K562 (cell line): ENCODE data around the gene ANKRD13D. TPM values are rescaled to one million over a fixed set of nuclear protein-coding genes. Genes with fewer than 3 reads are reported as not detected.

Experiments used
- ATAC-seq: fragments of 200-7000 bp; cut with Tn5 transposase; 3 replicates; pipeline ENCODE4 v1.9.1; 2020; ENCODE audit warnings: moderate library complexity
- BruUV-seq: library from RNA; stranded (reverse); fragments of 400-500 nt; replicated peaks from 2 replicates; lab custom pipeline; 2021; lab: Mats Ljungman, UMichigan
- CTCF ChIA-PET: fragments of 300-600 bp; formaldehyde crosslinking; extraction: SDS; loops from one replicate; lab custom pipeline; 2021; ENCODE audit warnings: low intra/inter-chr PET ratio; lab: Yijun Ruan, JAX
- POLR2A ChIA-PET: fragments of 300-600, 350-650 bp; sonication (Branson Sonifier 250); formaldehyde crosslinking; extraction: SDS; loops from one replicate; lab custom pipeline; 2021; ENCODE audit warnings: antibody characterized with exemption, inconsistent platforms; lab: Yijun Ruan, JAX
- DNase-seq, 4 experiments: peaks; one replicate each; pipeline versions ENCODE4 v3.0.0 to v3.0.0-alpha.2; 2011 to 2018; ENCODE audit warnings: low spot score in 3 of 4, mixed read lengths in 3 of 4; ENCODE audit errors: extremely low read depth in 1 of 4
- FAIRE-seq: peaks from 2 replicates; lab custom pipeline; 2011; peaks lifted over from hg19 to GRCh38; lab: Jason Lieb, UNC
- H2AFZ ChIP-seq: 2 replicates; pipeline ENCODE4 v1.6.0; 2011; ENCODE audit warnings: low read depth, low read length, control low read depth, inconsistent platforms
- H3K27ac ChIP-seq: fragments of 200-600 bp; 3 replicates; pipeline ENCODE4 v1.8.0; 2011; ENCODE audit warnings: low read depth, mild to moderate bottlenecking, control low read depth, inconsistent platforms, low read length, moderate library complexity, mixed read lengths; ENCODE audit errors: extremely low read depth
- H3K27me3 ChIP-seq, 2 experiments: fragments of 300-600 bp in 1 of 2; 2 replicates in 1 of 2; 3 replicates in 1 of 2; pipeline versions ENCODE4 v1.6.0 to v1.8.0; 2011; ENCODE audit warnings: inconsistent platforms in 2 of 2, low read length in 2 of 2, mild to moderate bottlenecking in 1 of 2, mixed read lengths in 1 of 2, moderate library complexity in 1 of 2; ENCODE audit not compliant: control insufficient read depth in 2 of 2, insufficient read depth in 2 of 2
- H3K36me3 ChIP-seq: fragments of 300-600 bp; 3 replicates; pipeline ENCODE4 v1.8.0; 2011; ENCODE audit warnings: mild to moderate bottlenecking, low read length, inconsistent platforms; ENCODE audit not compliant: control insufficient read depth, insufficient read depth
- H3K4me1 ChIP-seq, 2 experiments: fragments of 200-600 bp in 1 of 2; replicated peaks in 1 of 2; 2 replicates in 1 of 2; 3 replicates in 1 of 2; pipeline versions ENCODE4 v1.5.1 to v1.8.0; 2011; ENCODE audit warnings: inconsistent platforms in 2 of 2, low read length in 2 of 2, mild to moderate bottlenecking in 1 of 2, mixed read lengths in 1 of 2, moderate library complexity in 1 of 2; ENCODE audit not compliant: control insufficient read depth in 2 of 2, insufficient read depth in 2 of 2
- H3K4me2 ChIP-seq: 2 replicates; pipeline ENCODE4 v1.6.1; 2011; ENCODE audit warnings: low read length, control low read depth, inconsistent platforms, mixed read lengths; ENCODE audit not compliant: insufficient read depth
- H3K4me3 ChIP-seq: fragments of 200-600 bp; sonication (generic), shearing (Covaris generic); 2 replicates; pipeline ENCODE4 v1.5.1; 2016; ENCODE audit warnings: control low read depth, inconsistent platforms
- H3K79me2 ChIP-seq: fragments of 200-600 bp; 3 replicates; pipeline ENCODE4 v1.8.0; 2011; ENCODE audit warnings: low read length, inconsistent platforms; ENCODE audit not compliant: control insufficient read depth, insufficient read depth
- H3K9ac ChIP-seq, 2 experiments: 2 replicates each; pipeline versions ENCODE4 v1.6.0 to v1.6.1; 2011; ENCODE audit warnings: low read depth in 2 of 2, low read length in 2 of 2, control low read depth in 1 of 2, inconsistent platforms in 1 of 2, mild to moderate bottlenecking in 1 of 2, mixed read lengths in 1 of 2; ENCODE audit not compliant: insufficient read depth in 1 of 2
- H3K9me1 ChIP-seq: one replicate; pipeline ENCODE4 v1.6.0; 2011; ENCODE audit warnings: inconsistent platforms, mild to moderate bottlenecking, low read length, moderate library complexity; ENCODE audit not compliant: control insufficient read depth, insufficient read depth
- H3K9me3 ChIP-seq: replicated peaks from 2 replicates; pipeline ENCODE4 v1.5.1; 2011; ENCODE audit warnings: low read depth, low read length, inconsistent platforms; ENCODE audit not compliant: control insufficient read depth, insufficient read depth
- H4K20me1 ChIP-seq: replicated peaks from 2 replicates; pipeline ENCODE4 v1.6.1; 2011; ENCODE audit warnings: low read length, inconsistent platforms, mixed read lengths; ENCODE audit not compliant: control insufficient read depth, insufficient read depth
- CBFB ChIP-seq: sonication (generic); formaldehyde crosslinking; IDR thresholded peaks from 2 replicates; pipeline ENCODE4 v1.4.0; 2020; ENCODE audit warnings: mild to moderate bottlenecking, missing genetic modification reagents
- CEBPB ChIP-seq: fragments of 450-650 bp; IDR thresholded peaks from 2 replicates; pipeline ENCODE4 v1.6.1; 2016; ENCODE audit warnings: missing genetic modification characterization, missing compliant biosample characterization
- SIN3A ChIP-seq, 2 experiments: fragments of 150-350 bp in 1 of 2; IDR thresholded peaks; 2 replicates each; pipeline ENCODE4 v1.6.1; 2011 to 2016; ENCODE audit warnings: borderline replicate concordance in 2 of 2, low read depth in 2 of 2, low read length in 2 of 2, mild to moderate bottlenecking in 2 of 2, moderate library complexity in 2 of 2; ENCODE audit not compliant: control insufficient read depth in 1 of 2
- WGBS: fragments of 100-300 bp; shearing (Covaris generic); methylation state at CpG from one replicate; pipeline ENCODE4 v1.1.6; 2016; ENCODE audit warnings: low coverage, mixed read lengths; ENCODE audit not compliant: insufficient coverage; ENCODE audit errors: missing lambda C conversion rate; 5-methylcytosine and 5-hydroxymethylcytosine counted together
- in situ Hi-C: fragments of 300-500 bp; cut with MboI; formaldehyde crosslinking; loops from 4 replicates; pipeline ENCODE4 v1.15.0; 2018; ENCODE audit warnings: inconsistent platforms, mixed read lengths
- intact Hi-C: fragments of 100-400 bp; cut with micrococcal nuclease; formaldehyde crosslinking; loops from 2 replicates; pipeline ENCODE4 v1.14.2; 2022
- polyA plus RNA-seq, 8 experiments: library from polyadenylated mRNA; depleted of rRNA in 4 of 8; stranded (reverse) in 5 of 8; unstranded in 3 of 8; fragments of >200 nt; fragmentation: Nextera tagmentation in 2 of 8; fragmentation: Illumina TruSeq in 1 of 8; extraction: Ambion mirVana in 2 of 8; extraction: Trizol in 1 of 8; gene quantifications; 2 replicates each; pipeline versions ENCODE4 v1.2.1 to v1.2.3, GENCODE V29; 2011 to 2014; ENCODE audit warnings: inconsistent platforms in 1 of 8, missing spikeins in 1 of 8
- total RNA-seq, 7 experiments: library from RNA; depleted of rRNA in 6 of 7; stranded (reverse); fragments of >200 nt in 6 of 7; fragmentation: Illumina TruSeq in 2 of 7; extraction: Trizol in 2 of 7; gene quantifications; 2 replicates each; pipeline versions ENCODE4 v1.2.1 to v1.2.3, GENCODE V29; 2011 to 2021; ENCODE audit warnings: low replicate concordance in 1 of 7
- TF ChIP-seq, protein P1 (sequence below): sonication (generic); formaldehyde crosslinking; IDR thresholded peaks from 2 replicates; pipeline ENCODE4 v1.8.0; 2022; ENCODE audit warnings: mild to moderate bottlenecking, missing genetic modification reagents
- TF ChIP-seq, protein P2 (sequence below): fragments of 250-450 bp; sonication (Bioruptor Pico); IDR thresholded peaks from 2 replicates; pipeline ENCODE4 v1.8.0; 2021; ENCODE audit warnings: moderate library complexity, mild to moderate bottlenecking, inconsistent platforms
- TF ChIP-seq, protein P3 (sequence below): fragments of 450-650 bp; IDR thresholded peaks from 2 replicates; pipeline ENCODE4 v1.7.0; 2016; ENCODE audit warnings: borderline replicate concordance

Gene ANKRD13D
- total and polyA plus RNA-seq, 9 of the 15 experiments (the other 6 are each of a cell fraction or from before 2014, with no cell fraction given): 0.94 to 40.9 (median 22.4) TPM

DNA sequence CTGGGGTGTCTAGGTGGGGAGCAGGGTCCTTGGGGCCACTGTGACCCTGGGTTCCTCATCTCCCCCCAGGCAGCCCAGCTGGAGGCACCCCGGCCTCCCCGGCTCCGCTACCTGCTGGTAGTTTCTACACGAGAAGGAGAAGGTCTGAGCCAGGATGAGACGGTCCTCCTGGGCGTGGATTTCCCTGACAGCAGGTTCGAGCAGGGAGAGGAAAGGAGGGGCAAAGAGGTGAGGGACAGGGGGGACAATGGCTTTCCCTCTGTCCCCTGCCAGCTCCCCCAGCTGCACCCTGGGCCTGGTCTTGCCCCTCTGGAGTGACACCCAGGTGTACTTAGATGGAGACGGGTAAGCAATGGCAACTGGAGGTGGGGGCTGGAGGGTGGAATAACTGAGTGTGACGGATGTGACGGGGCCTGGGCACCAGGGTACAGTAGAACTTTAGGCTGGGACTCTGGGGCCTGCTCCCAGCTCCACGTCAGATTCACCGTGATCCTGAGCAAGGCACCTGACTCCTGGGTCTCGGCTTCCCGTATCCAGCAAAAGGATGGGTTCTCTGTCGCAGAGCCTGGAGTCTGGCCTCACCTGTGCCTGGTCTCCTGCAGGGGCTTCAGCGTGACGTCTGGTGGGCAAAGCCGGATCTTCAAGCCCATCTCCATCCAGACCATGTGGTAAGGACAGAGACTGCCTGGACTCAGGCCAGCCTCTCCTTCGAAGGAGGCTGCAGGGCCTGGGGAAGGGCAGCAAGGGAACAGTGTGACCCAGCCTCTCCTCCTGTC lies 17.9 kb downstream of the ANKRD13D start:
- H3K4me3 ChIP-seq: no peak overlapping the region
- DNase-seq (no peak), ATAC-seq (no peak), FAIRE-seq (no peak)
- peaks cover 5% of the 10 kb centered on the region; the same call in 1 of the 3 replicates for H3K36me3 ChIP-seq
- no TSS peak for BruUV-seq
- H3K27me3 ChIP-seq: no peaks in the 10 kb centered on the region
- no peak overlapping the region for H3K27ac ChIP-seq
- 63% methylated on average over 19 of the region's 19 CpGs for WGBS
- H3K4me1 ChIP-seq: peaks cover 8 to 64% of the 10 kb centered on the region in 2 experiments; a peak in 4 of 5 replicates
- H4K20me1 ChIP-seq: no peaks in the 10 kb centered on the region
- H3K9ac ChIP-seq: peak overlapping the region in 1 of 2 experiments; percentile 65; a peak in 2 of 4 replicates
- H3K4me2 ChIP-seq: no peak overlapping the region
- ChIA-PET CTCF (no interaction called here), POLR2A (interaction anchor here (0.6 to 1.2 kb wide), 3 partner anchors 11 to 45 kb away, joined by 3 read pairs; no protein-coding TSS in a partner anchor)
- intact Hi-C loops: no loop called here
- H3K79me2 ChIP-seq: no peaks in the 10 kb centered on the region
- TF ChIP-seq CBFB (CRISPR knock-in tag) (no peak), CEBPB (no peak), SIN3A (IDR thresholded peaks at IDR 0.05; ENCODE audit: borderline replicate concordance in 2 of 2, control insufficient read depth in 1 of 2, low read depth in 2 of 2, low read length in 2 of 2) (no peak)
- TF ChIP-seq, protein P1, sequence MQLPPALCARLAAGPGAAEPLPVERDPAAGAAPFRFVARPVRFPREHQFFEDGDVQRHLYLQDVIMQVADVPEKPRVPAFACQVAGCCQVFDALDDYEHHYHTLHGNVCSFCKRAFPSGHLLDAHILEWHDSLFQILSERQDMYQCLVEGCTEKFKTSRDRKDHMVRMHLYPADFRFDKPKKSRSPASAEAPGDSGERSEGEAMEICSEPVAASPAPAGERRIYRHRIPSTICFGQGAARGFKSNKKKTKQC (CRISPR knock-in tag): no peak
- TF ChIP-seq, protein P2, sequence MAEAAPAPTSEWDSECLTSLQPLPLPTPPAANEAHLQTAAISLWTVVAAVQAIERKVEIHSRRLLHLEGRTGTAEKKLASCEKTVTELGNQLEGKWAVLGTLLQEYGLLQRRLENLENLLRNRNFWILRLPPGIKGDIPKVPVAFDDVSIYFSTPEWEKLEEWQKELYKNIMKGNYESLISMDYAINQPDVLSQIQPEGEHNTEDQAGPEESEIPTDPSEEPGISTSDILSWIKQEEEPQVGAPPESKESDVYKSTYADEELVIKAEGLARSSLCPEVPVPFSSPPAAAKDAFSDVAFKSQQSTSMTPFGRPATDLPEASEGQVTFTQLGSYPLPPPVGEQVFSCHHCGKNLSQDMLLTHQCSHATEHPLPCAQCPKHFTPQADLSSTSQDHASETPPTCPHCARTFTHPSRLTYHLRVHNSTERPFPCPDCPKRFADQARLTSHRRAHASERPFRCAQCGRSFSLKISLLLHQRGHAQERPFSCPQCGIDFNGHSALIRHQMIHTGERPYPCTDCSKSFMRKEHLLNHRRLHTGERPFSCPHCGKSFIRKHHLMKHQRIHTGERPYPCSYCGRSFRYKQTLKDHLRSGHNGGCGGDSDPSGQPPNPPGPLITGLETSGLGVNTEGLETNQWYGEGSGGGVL: no peak
- TF ChIP-seq, protein P3, sequence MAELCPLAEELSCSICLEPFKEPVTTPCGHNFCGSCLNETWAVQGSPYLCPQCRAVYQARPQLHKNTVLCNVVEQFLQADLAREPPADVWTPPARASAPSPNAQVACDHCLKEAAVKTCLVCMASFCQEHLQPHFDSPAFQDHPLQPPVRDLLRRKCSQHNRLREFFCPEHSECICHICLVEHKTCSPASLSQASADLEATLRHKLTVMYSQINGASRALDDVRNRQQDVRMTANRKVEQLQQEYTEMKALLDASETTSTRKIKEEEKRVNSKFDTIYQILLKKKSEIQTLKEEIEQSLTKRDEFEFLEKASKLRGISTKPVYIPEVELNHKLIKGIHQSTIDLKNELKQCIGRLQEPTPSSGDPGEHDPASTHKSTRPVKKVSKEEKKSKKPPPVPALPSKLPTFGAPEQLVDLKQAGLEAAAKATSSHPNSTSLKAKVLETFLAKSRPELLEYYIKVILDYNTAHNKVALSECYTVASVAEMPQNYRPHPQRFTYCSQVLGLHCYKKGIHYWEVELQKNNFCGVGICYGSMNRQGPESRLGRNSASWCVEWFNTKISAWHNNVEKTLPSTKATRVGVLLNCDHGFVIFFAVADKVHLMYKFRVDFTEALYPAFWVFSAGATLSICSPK: no peak
- TF ChIP-seq, all 486 proteins: peak for 0
- in situ Hi-C loops: no loop called here
- H2AFZ ChIP-seq: no peak overlapping the region
- no peaks in the 10 kb centered on the region for H3K9me1 ChIP-seq
- H3K9me3 ChIP-seq: no peaks in the 10 kb centered on the region
